Endothelial cell of umbilical vein (primary cell): ENCODE data around the gene ARF5. TPM values are rescaled to one million over a fixed set of nuclear protein-coding genes. Genes with fewer than 3 reads are reported as not detected.
"Not testable (repeated sequence)": the region's sequence is repeated elsewhere in the genome, so short reads cannot be mapped to it uniquely, and the experiment has no call there.

Experiments
- BruUV-seq: library from RNA; stranded (reverse); fragments of 400-500 nt; replicated peaks from 2 replicates; lab custom pipeline; 2021; lab: Mats Ljungman, UMichigan
- CTCF ChIA-PET: fragments of 300-600, 350-600 bp; sonication (Branson Sonifier 250); formaldehyde crosslinking; loops from one replicate; lab custom pipeline; 2021; ENCODE audit warnings: antibody characterized with exemption, inconsistent platforms; lab: Charles Lee
- POLR2A ChIA-PET: fragments of 300-600, 350-600 bp; sonication (Branson Sonifier 250); formaldehyde crosslinking; loops from one replicate; lab custom pipeline; 2021; ENCODE audit warnings: antibody characterized with exemption, inconsistent platforms; lab: Charles Lee
- DNase-seq: peaks from one replicate; pipeline ENCODE4 v3.0.0-alpha.2; 2011; ENCODE audit warnings: low read depth, low spot score
- FAIRE-seq: peaks from 2 replicates; lab custom pipeline; 2011; peaks lifted over from hg19 to GRCh38; lab: Jason Lieb, UNC
- H2AFZ ChIP-seq: 2 replicates; pipeline ENCODE4 v1.6.0; 2012; ENCODE audit warnings: low read depth, low read length, control low read depth, inconsistent platforms
- H3K27ac ChIP-seq: 2 replicates; pipeline ENCODE4 v1.5.1; 2011; ENCODE audit warnings: low read depth, mild to moderate bottlenecking, control low read depth, low read length, moderate library complexity; ENCODE audit not compliant: insufficient read depth
- H3K27me3 ChIP-seq, 2 experiments: 2 replicates each; pipeline versions ENCODE4 v1.6.0 to v1.6.1; 2011; ENCODE audit warnings: low read length in 2 of 2, mixed read lengths in 1 of 2; ENCODE audit not compliant: control insufficient read depth in 2 of 2, insufficient read depth in 2 of 2
- H3K36me3 ChIP-seq, 2 experiments: 2 replicates in 1 of 2; 3 replicates in 1 of 2; pipeline ENCODE4 v1.5.1; 2011; ENCODE audit warnings: low read length in 2 of 2, mild to moderate bottlenecking in 1 of 2, moderate library complexity in 1 of 2; ENCODE audit not compliant: control insufficient read depth in 2 of 2, insufficient read depth in 2 of 2; ENCODE audit errors: extremely low read depth in 1 of 2
- H3K4me1 ChIP-seq: 3 replicates; pipeline ENCODE4 v1.5.1; 2011; ENCODE audit warnings: mild to moderate bottlenecking, low read length; ENCODE audit not compliant: control insufficient read depth, insufficient read depth; ENCODE audit errors: extremely low read depth
- H3K4me2 ChIP-seq: 2 replicates; pipeline ENCODE4 v1.6.1; 2011; ENCODE audit warnings: low read length, control low read depth, mixed read lengths; ENCODE audit not compliant: insufficient read depth
- H3K4me3 ChIP-seq, 3 experiments: fragments of 200-600 bp in 1 of 3; sonication (generic), shearing (Covaris generic) in 1 of 3; replicated peaks in 1 of 3; 2 replicates each; pipeline ENCODE4 v1.5.1; 2011 to 2016; ENCODE audit warnings: control low read depth in 3 of 3, low read length in 3 of 3, mild to moderate bottlenecking in 2 of 3, inconsistent platforms in 1 of 3, low read depth in 1 of 3, moderate library complexity in 1 of 3; ENCODE audit not compliant: insufficient read depth in 1 of 3
- H3K79me2 ChIP-seq: 2 replicates; pipeline ENCODE4 v1.6.0; 2012; ENCODE audit warnings: low read length, inconsistent platforms; ENCODE audit not compliant: control insufficient read depth, insufficient read depth
- H3K9ac ChIP-seq: replicated peaks from 2 replicates; pipeline ENCODE3; 2011; ENCODE audit warnings: low read length, control low read depth; ENCODE audit not compliant: insufficient read depth; ENCODE audit errors: extremely low read depth
- H3K9me1 ChIP-seq: replicated peaks from 3 replicates; pipeline ENCODE4 v1.6.0; 2011; ENCODE audit warnings: mild to moderate bottlenecking, low read length; ENCODE audit not compliant: control insufficient read depth, insufficient read depth; ENCODE audit errors: extremely low read depth
- H3K9me3 ChIP-seq: replicated peaks from 2 replicates; pipeline ENCODE4 v1.5.1; 2012; ENCODE audit warnings: low read length, inconsistent platforms; ENCODE audit not compliant: control insufficient read depth, insufficient read depth
- H4K20me1 ChIP-seq: replicated peaks from 2 replicates; pipeline ENCODE3; 2011; ENCODE audit warnings: mild to moderate bottlenecking, low read length; ENCODE audit not compliant: control insufficient read depth, insufficient read depth; ENCODE audit errors: extremely low read depth
- EZH2 ChIP-seq: IDR thresholded peaks from 2 replicates; pipeline ENCODE4 v1.6.1; 2012; ENCODE audit warnings: borderline replicate concordance, low read depth, mild to moderate bottlenecking, moderate library complexity, low read length, inconsistent platforms; ENCODE audit not compliant: severe bottlenecking
- FOS ChIP-seq: IDR thresholded peaks from 2 replicates; pipeline ENCODE4 v1.6.1; 2011; ENCODE audit warnings: mild to moderate bottlenecking, low read length, moderate library complexity, borderline replicate concordance; ENCODE audit not compliant: insufficient read depth
- GATA2 ChIP-seq: IDR thresholded peaks from 2 replicates; pipeline ENCODE4 v1.7.0; 2011; ENCODE audit warnings: low read depth, mild to moderate bottlenecking, moderate library complexity, mixed read lengths, low read length; ENCODE audit not compliant: insufficient read length, insufficient read depth
- JUN ChIP-seq: IDR thresholded peaks from 2 replicates; pipeline ENCODE4 v1.6.1; 2011; ENCODE audit warnings: borderline replicate concordance, low read depth; ENCODE audit not compliant: insufficient read length, insufficient read depth
- MYC ChIP-seq: IDR thresholded peaks from one replicate; pipeline ENCODE4 v1.6.1; 2011; ENCODE audit warnings: mild to moderate bottlenecking, low read depth, low read length
- POLR2A ChIP-seq: IDR thresholded peaks from 2 replicates; pipeline ENCODE4 v1.6.1; 2012; ENCODE audit warnings: low read depth, mild to moderate bottlenecking, control low read depth, low read length
- POLR2AphosphoS5 ChIP-seq: IDR thresholded peaks from 2 replicates; pipeline ENCODE4 v1.6.1; 2012; ENCODE audit warnings: low read depth, mild to moderate bottlenecking, control low read depth, low read length, moderate library complexity; ENCODE audit not compliant: insufficient read depth
- dilution Hi-C: fragments of 300-500 bp; cut with MboI; formaldehyde crosslinking; loops from one replicate; pipeline ENCODE4 v1.15.0; 2019; ENCODE audit warnings: low sequenced_read_pairs; ENCODE audit not compliant: extremely low pct_ligation_motif_present
- intact Hi-C: fragments of 100-400 bp; cut with micrococcal nuclease; formaldehyde crosslinking; loops from one replicate; pipeline ENCODE4 v1.10.0; 2022
- polyA plus RNA-seq, 4 experiments: library from polyadenylated mRNA; depleted of rRNA in 3 of 4; stranded (reverse) in 3 of 4; unstranded in 1 of 4; fragments of >200 nt; gene quantifications; 2 replicates each; pipeline versions ENCODE4 v1.2.1 to v1.2.3, GENCODE V29; 2011 to 2012; ENCODE audit warnings: missing spikeins in 1 of 4
- total RNA-seq: library from RNA; stranded (reverse); gene quantifications from 2 replicates; pipeline ENCODE4 v1.2.3, GENCODE V29; 2021
- TF ChIP-seq, protein P1 (sequence below): IDR thresholded peaks from 2 replicates; pipeline ENCODE4 v1.6.1; 2011; ENCODE audit not compliant: insufficient read depth, insufficient read length
- TF ChIP-seq, protein P2 (sequence below), 2 donors: IDR thresholded peaks; 1 replicate in 1 of 2; 2 replicates in 1 of 2; pipeline ENCODE4 v1.5.1; 2011; ENCODE audit warnings: low read length in 2 of 2, mild to moderate bottlenecking in 2 of 2, moderate library complexity in 2 of 2, control low read depth in 1 of 2, inconsistent platforms in 1 of 2, low read depth in 1 of 2; ENCODE audit not compliant: insufficient read depth in 1 of 2; ENCODE audit errors: extremely low read depth in 1 of 2

ARF5 gene
- total and polyA plus RNA-seq, 2 donors (not counting 3 experiments of a cell fraction or from before 2014, with no cell fraction given) = 122 to 428 TPM

DNA sequence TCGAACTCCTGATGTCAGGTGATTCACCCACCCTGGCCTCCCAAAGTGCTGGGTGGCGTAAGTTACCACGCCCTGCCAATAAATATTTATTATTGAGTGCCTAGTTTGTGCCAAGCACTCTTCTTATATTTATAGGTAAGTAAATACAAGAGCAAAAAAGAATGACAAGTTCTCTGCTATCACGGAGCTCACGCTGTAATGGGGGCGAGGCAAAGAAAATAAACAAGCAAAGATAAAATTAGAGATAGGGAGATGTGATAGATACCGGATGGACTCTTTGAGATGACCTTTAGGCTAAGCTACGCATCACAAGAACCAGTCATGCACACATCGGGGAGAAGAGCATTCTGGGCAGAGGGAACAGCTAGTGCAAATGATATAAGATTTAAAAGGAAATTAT lies 49.1 kb upstream of the ARF5 start:
- Histone ChIP-seq H3K9me1 (no peaks in the 10 kb centered on the region), H3K4me3 (no peak overlapping the region), H3K27me3 (peaks cover 19 to 20% of the 10 kb centered on the region in 2 experiments), H3K4me2 (no peak overlapping the region), H3K36me3 (no peaks in the 10 kb centered on the region), H4K20me1 (no peaks in the 10 kb centered on the region), H3K9me3 (no peaks in the 10 kb centered on the region), H3K79me2 (no peaks in the 10 kb centered on the region), H3K27ac (no peak overlapping the region), H3K9ac (no peak overlapping the region), H3K4me1 (no peaks in the 10 kb centered on the region), H2AFZ (no peak overlapping the region)
- no TSS peak for BruUV-seq
- DNase-seq = no peak
- FAIRE-seq = no peak
- dilution Hi-C loops (no loop called here), intact Hi-C loops (no loop called here)
- TF ChIP-seq GATA2 (no peak), FOS (no peak), POLR2AphosphoS5 (no peak), POLR2A (no peak), MYC (no peak), JUN (no peak), EZH2 (no peak)
- TF ChIP-seq, protein P1, sequence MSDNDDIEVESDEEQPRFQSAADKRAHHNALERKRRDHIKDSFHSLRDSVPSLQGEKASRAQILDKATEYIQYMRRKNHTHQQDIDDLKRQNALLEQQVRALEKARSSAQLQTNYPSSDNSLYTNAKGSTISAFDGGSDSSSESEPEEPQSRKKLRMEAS = no peak
- TF ChIP-seq, protein P2, sequence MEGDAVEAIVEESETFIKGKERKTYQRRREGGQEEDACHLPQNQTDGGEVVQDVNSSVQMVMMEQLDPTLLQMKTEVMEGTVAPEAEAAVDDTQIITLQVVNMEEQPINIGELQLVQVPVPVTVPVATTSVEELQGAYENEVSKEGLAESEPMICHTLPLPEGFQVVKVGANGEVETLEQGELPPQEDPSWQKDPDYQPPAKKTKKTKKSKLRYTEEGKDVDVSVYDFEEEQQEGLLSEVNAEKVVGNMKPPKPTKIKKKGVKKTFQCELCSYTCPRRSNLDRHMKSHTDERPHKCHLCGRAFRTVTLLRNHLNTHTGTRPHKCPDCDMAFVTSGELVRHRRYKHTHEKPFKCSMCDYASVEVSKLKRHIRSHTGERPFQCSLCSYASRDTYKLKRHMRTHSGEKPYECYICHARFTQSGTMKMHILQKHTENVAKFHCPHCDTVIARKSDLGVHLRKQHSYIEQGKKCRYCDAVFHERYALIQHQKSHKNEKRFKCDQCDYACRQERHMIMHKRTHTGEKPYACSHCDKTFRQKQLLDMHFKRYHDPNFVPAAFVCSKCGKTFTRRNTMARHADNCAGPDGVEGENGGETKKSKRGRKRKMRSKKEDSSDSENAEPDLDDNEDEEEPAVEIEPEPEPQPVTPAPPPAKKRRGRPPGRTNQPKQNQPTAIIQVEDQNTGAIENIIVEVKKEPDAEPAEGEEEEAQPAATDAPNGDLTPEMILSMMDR (IDR thresholded peaks at IDR 0.05; ENCODE audit: extremely low read depth in 1 of 2, insufficient read depth in 1 of 2, low read depth in 1 of 2, low read length in 2 of 2) = no peak
- POLR2A ChIA-PET = no interaction called here
- CTCF ChIA-PET = no interaction called here

DNA sequence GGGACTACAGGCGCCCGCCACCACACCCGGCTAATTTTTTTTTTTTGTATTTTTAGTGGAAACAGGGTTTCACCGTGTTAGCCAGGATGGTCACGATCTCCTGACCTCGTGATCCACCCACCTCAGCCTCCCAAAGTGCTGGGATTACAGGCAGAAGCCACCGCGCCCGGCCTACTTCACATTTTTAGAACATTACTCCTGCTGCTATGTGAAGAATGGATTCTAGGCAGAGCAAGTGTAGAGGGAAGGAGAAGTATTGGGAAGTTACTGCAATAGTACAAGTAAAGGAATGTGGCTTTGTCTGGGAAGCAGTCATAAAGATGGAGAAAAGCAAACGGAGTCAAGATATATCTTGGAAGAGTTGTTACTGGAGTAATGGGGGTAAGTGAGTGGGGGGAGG lies 47.8 kb upstream of the ARF5 start:
- H3K4me3 ChIP-seq, FAIRE-seq, CTCF ChIA-PET, BruUV-seq, H3K9me3 ChIP-seq, H3K36me3 ChIP-seq, H3K4me1 ChIP-seq, H3K9me1 ChIP-seq, POLR2A ChIA-PET, H3K79me2 ChIP-seq, H3K4me2 ChIP-seq, H3K27ac ChIP-seq, intact Hi-C loops, H2AFZ ChIP-seq, DNase-seq, H3K9ac ChIP-seq, dilution Hi-C loops, H4K20me1 ChIP-seq: not testable (repeated sequence)
- peaks cover 19 to 20% of the 10 kb centered on the region in 2 experiments for H3K27me3 ChIP-seq
